ENCODE results near the gene CLDND2.
A peak's percentile ranks its signal among the peaks of the same experiment; 100 is the strongest.

The CLDND2 gene

GRCh38 chr19:51352783-51353360, 15.9 kb downstream of the CLDND2 start:
- peaks cover 26% of the 10 kb centered on the region for H3K4me1 Mint-ChIP-seq (ENCODE audit: low read depth)
- H3K27me3 Mint-ChIP-seq = no peaks in the 10 kb centered on the region
- no peak overlapping the region for H3K27ac Mint-ChIP-seq
- H3K9me3 Mint-ChIP-seq (ENCODE audit: low read depth) = no peaks in the 10 kb centered on the region
- H3K36me3 Mint-ChIP-seq = no peaks in the 10 kb centered on the region
- H3K4me3 Mint-ChIP-seq = no peak overlapping the region

GRCh38 chr19:51351266-51351990, 17.4 kb downstream of the CLDND2 start:
- Mint-ChIP-seq H3K36me3 (peaks cover 3% of the 10 kb centered on the region), H3K4me3 (no peak overlapping the region)

DNA sequence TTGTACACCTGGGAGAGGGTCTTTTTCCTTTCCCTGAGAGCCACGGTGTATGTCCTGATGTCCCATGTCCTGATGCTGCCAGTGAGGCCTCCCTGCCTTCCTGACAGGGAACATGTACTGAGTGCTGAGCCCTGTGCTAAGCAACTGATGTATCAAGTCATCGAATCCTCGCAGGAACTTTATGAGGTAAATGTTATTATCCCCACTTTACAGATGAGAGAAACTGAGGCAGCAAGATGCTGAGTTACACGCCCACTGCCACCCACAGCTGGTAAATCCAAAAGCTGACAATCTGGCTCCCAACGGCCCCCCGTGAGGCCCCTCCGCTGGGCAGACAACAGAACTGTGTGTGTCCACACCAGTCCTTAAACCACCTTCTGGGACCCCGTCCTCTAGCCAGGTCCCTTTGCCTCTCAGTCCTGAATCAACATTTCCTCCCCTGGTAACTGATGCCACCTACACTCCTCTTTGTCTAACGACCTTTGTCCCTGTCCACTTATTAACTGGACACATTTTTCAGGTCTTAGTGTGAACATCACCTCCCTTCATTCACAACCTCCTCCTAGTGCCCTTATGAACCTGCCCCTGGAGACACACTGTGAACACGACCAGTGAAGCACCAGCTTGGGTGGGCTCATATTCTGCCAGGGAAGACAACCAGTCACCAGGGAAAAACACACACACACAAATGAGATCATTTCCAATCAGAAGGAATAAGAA, 21.4 kb downstream of the CLDND2 start:
- peaks cover 3% of the 10 kb centered on the region for H3K4me1 Mint-ChIP-seq (ENCODE audit: low read depth)
- no peaks in the 10 kb centered on the region for H3K9me3 Mint-ChIP-seq (ENCODE audit: low read depth)
- no peak overlapping the region for H3K4me3 Mint-ChIP-seq
- H3K36me3 Mint-ChIP-seq = peaks cover 5% of the 10 kb centered on the region
- H3K27me3 Mint-ChIP-seq = no peaks in the 10 kb centered on the region
- H3K27ac Mint-ChIP-seq = peak overlapping the region; percentile 1

More at GRCh38 chr19:51351266-51351990, 17.4 kb downstream of the CLDND2 start:
- Mint-ChIP-seq H3K27ac (no peak overlapping the region), H3K9me3 (ENCODE audit: low read depth) (no peaks in the 10 kb centered on the region), H3K27me3 (no peaks in the 10 kb centered on the region), H3K4me1 (ENCODE audit: low read depth) (peaks cover 19% of the 10 kb centered on the region)

- Mint-ChIP-seq H3K9me3 (ENCODE audit: low read depth) (no peaks in the 10 kb centered on the region), H3K4me3 (no peak overlapping the region), H3K36me3 (peaks cover 5% of the 10 kb centered on the region), H3K27me3 (no peaks in the 10 kb centered on the region), H3K27ac (no peak overlapping the region), H3K4me1 (ENCODE audit: low read depth) (peaks cover 3% of the 10 kb centered on the region)
Measured at GRCh38 chr19:51346742-51347141, 22.1 kb downstream of the CLDND2 start.

- Mint-ChIP-seq H3K27me3 (no peaks in the 10 kb centered on the region), H3K4me1 (ENCODE audit: low read depth) (peaks cover 7% of the 10 kb centered on the region), H3K4me3 (no peak overlapping the region), H3K36me3 (peaks cover 5% of the 10 kb centered on the region), H3K9me3 (ENCODE audit: low read depth) (no peaks in the 10 kb centered on the region), H3K27ac (peak overlapping the region; percentile 78)
Measured at GRCh38 chr19:51345076-51345620, 23.7 kb downstream of the CLDND2 start.

DNA sequence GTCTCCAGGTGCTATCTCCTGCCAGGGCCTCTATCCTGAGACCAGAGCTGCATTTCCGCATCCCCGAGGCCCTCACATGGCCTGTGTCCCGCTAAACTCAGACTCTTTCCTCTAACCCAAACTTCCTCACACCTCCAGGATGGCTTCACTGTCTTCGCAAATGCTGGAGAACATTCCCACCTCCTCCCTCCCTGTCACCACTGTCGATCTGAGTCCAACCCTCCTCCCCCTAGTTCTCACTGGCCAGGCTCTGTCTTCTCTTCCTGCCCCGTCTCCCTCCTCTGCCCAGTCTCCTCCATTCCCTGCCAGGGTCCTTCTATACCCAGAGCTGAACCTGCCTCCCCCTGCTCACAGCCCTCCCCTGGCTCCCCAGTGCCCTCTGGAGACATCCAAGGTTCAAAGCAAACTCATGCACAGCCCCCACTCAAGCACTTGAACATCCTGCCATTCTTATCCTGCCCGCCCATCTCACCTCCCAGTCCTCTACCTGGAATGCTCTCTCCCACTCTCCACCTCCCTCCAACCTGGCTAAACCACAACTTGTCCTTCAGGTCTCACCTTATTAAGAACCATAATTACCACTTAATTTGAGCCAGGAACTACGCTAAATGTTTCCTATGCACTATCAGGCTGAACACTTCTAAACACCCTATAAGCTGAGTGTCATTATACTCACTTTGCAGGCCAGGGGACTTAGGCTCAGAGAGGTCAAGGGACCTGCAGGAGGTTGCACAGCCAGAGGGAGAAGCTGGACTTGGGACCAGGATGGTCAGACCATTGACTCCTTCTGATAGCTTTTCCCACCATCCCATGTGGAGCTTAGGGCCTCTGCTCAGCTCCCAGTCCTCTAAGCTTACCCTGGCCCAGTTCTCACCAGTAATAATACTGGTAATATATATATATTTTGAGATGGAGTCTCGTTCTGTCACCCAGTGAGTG, 25.9 kb downstream of the CLDND2 start:
- H3K4me1 Mint-ChIP-seq (ENCODE audit: low read depth) = peaks cover 20% of the 10 kb centered on the region
- no peaks in the 10 kb centered on the region for H3K9me3 Mint-ChIP-seq (ENCODE audit: low read depth)
- no peak overlapping the region for H3K4me3 Mint-ChIP-seq
- no peaks in the 10 kb centered on the region for H3K27me3 Mint-ChIP-seq
- peaks cover 5% of the 10 kb centered on the region for H3K36me3 Mint-ChIP-seq
- H3K27ac Mint-ChIP-seq = no peak overlapping the region

- Mint-ChIP-seq H3K36me3 (peaks cover 2% of the 10 kb centered on the region), H3K4me3 (peak within 1 kb of the TSS; percentile 77), H3K4me1 (ENCODE audit: low read depth) (peaks cover 20% of the 10 kb centered on the region), H3K27me3 (no peaks in the 10 kb centered on the region), H3K9me3 (ENCODE audit: low read depth) (no peaks in the 10 kb centered on the region), H3K27ac (peak within 1 kb of the TSS; percentile 22)
Measured at GRCh38 chr19:51341976-51342580, 26.7 kb downstream of the CLDND2 start, which contains the start of gene VSIG10L. Gene VSIG10L (minus strand): TSS chr19:51342139. CDS start chr19:51342124, 15 bp downstream.

DNA sequence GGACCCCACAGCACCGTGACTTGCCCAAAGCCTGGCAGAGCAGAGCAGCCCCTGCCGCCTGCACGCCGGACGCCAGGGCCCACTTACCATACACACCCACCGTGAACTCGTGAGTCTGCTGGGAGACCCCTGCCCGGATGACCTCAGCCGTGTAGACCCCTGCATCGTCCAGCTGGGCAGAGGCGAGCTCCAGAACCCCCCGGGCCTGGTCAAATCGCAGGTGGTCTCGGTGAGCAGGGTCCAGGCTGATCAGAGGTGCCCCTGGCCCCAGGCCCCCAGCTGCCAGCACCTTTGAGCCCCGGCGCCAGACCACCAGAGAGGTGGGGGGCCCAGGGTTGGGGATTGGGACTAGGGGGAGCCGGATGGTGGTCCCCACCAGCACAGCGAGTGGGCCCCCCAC, 27.7 kb downstream of the CLDND2 start:
- Mint-ChIP-seq H3K27ac (no peak overlapping the region), H3K9me3 (ENCODE audit: low read depth) (no peaks in the 10 kb centered on the region), H3K4me1 (ENCODE audit: low read depth) (peaks cover 20% of the 10 kb centered on the region), H3K27me3 (no peaks in the 10 kb centered on the region), H3K36me3 (peaks cover 2% of the 10 kb centered on the region), H3K4me3 (peak overlapping the region; percentile 77)

DNA sequence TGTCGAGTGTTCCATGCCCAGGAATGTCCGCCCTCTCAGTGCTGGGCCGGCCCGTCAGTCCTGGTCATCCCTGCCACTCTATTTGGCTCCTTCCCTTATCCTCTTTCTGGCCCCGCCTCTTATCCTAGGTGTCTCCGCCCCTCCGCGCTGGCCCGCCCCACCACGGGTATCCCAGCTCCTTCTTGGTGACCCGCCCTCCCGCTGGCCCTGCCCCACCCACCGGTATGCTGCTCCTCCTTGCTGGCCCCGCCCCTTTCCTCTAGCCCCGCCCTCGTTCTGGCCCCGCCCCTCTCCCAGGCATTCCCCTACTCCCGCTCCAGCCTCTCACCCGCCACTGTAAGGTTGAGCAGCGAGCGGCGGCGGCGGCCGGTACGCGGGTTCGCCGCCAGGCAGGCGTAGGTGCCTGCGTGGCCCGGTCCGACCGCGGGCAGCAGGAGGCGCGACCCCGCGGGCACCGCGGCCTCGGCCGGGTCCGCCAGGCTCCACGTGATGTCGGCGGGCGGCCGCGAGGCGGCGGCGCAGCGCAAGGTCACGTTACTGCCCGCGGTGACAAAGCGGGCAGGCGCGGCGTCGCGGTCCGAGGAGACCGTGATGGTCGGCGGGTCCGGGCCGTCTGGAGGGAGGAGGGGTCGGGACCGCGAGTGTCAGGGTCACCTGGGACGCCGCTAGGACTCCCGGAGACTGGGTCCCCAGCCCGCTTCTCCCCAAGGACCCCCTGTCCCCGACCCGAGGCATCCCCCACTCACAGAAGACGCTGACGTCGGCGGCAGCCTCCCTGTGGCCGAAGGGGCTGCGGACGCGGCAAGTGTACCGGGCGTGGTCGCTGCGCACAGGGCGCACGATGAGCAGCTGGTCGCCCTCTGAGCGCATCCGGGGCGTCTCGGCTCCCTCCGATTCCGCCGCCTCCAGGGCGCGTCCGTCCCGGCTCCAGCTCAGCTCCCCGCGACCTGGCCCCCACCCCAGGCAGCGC, 28.8 kb downstream of the CLDND2 start:
- H3K4me1 Mint-ChIP-seq (ENCODE audit: low read depth) = peaks cover 20% of the 10 kb centered on the region
- peaks cover 3% of the 10 kb centered on the region for H3K27me3 Mint-ChIP-seq
- no peaks in the 10 kb centered on the region for H3K9me3 Mint-ChIP-seq (ENCODE audit: low read depth)
- peaks cover 2% of the 10 kb centered on the region for H3K36me3 Mint-ChIP-seq
- H3K27ac Mint-ChIP-seq = peak overlapping the region; percentile 83
- H3K4me3 Mint-ChIP-seq = peak overlapping the region; percentile 95

DNA sequence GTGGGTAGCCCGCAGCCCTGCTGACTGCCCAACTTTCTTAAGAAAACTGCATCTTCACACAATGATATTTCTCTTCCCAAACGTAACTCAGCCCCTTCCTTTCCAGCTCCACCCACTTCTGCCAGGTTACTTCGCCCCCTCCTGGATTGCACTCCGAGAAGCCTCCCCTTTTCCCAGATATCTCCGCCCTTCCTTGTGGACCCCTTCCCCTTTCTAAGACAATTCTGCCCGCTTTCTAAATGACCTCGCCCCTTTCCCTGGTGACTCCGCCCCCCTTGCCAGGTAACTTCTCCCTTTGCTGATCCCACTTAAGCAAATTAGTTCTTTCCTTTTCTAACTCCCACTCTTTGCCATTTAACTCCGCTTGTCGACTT, 29.5 kb downstream of the CLDND2 start:
- H3K36me3 Mint-ChIP-seq = no peaks in the 10 kb centered on the region
- peak overlapping the region; percentile 95 for H3K4me3 Mint-ChIP-seq

GRCh38 chr19:51338563-51339312, 30.1 kb downstream of the CLDND2 start:
- H3K27me3 Mint-ChIP-seq = peaks cover 5% of the 10 kb centered on the region
- H3K9me3 Mint-ChIP-seq (ENCODE audit: low read depth) = no peaks in the 10 kb centered on the region
- no peaks in the 10 kb centered on the region for H3K36me3 Mint-ChIP-seq
- H3K4me3 Mint-ChIP-seq = peak overlapping the region; percentile 95
- peaks cover 20% of the 10 kb centered on the region for H3K4me1 Mint-ChIP-seq (ENCODE audit: low read depth)
- H3K27ac Mint-ChIP-seq = peak overlapping the region; percentile 83

More for the DNA sequence above, 29.5 kb downstream of the CLDND2 start:
- Mint-ChIP-seq H3K4me1 (ENCODE audit: low read depth) (peaks cover 20% of the 10 kb centered on the region), H3K9me3 (ENCODE audit: low read depth) (no peaks in the 10 kb centered on the region), H3K27ac (peak overlapping the region; percentile 83), H3K27me3 (peaks cover 5% of the 10 kb centered on the region)

DNA sequence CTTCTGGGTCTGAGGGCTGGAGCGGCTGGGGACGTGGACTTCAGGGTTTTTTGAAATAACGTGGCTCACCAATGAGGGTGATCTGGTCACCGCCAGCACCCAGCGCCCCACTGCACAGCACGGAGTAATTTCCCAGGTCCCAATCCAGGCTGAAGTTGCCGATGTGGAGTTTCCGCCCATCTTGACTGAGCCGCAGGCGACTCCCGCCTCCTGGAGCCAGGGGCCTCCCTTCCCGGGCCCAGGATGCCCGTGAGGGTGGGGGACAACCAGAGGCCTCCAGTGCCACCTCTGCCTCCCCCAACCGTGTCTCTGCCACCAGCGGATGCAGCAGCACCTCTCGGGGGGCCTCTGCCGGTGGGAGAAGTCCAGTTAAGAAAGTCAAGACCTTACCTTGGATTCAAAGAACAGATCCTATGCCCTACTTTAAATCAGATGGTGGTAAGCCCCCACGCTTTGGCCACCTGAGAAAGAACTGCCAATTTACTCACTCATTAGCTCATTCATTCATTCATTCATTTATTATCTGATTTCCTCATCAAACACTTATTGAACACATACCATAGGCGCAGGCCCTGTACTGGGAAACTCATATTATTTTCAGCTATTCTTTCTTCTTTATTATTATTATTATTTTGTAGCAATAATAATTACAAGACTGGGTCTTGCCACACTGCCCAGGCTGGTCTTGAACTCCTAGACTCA, 30.8 kb downstream of the CLDND2 start:
- peaks cover 20% of the 10 kb centered on the region for H3K4me1 Mint-ChIP-seq (ENCODE audit: low read depth)
- H3K36me3 Mint-ChIP-seq = no peaks in the 10 kb centered on the region
- peak overlapping the region; percentile 95 for H3K4me3 Mint-ChIP-seq
- H3K27ac Mint-ChIP-seq = no peak overlapping the region
- H3K9me3 Mint-ChIP-seq (ENCODE audit: low read depth) = no peaks in the 10 kb centered on the region
- H3K27me3 Mint-ChIP-seq = peaks cover 5% of the 10 kb centered on the region
